Adrenal gland (tissue), 12 donors: ENCODE measurements around the gene ZNF611. TPM values are rescaled to one million over a fixed set of nuclear protein-coding genes. Genes with fewer than 3 reads are reported as not detected.

Experiments used
- DNase-seq, 7 donors: peaks; one replicate each; pipeline ENCODE4 v3.0.0-alpha.2; 2019 to 2020
- H3K27ac ChIP-seq, 5 donors: fragments of 200-600 bp; sonication (generic) in 4 of 5; 1 replicate in 3 of 5; 2 replicates in 2 of 5; pipeline versions ENCODE4 v1.5.1 to v1.8.0; 2016 to 2020; ENCODE audit warnings: mild to moderate bottlenecking in 1 of 5
- H3K27me3 ChIP-seq: fragments of 200-600 bp; 2 replicates; pipeline ENCODE4 v1.8.0; 2021
- H3K36me3 ChIP-seq, 2 donors: fragments of 200-600 bp; replicated peaks in 1 of 2; 1 replicate in 1 of 2; 2 replicates in 1 of 2; pipeline versions ENCODE4 v1.5.1 to v1.8.0; 2018 to 2022
- H3K4me1 ChIP-seq, 2 donors: fragments of 200-600 bp; replicated peaks in 1 of 2; 1 replicate in 1 of 2; 2 replicates in 1 of 2; pipeline versions ENCODE4 v1.5.1 to v1.8.0; 2018 to 2021
- H3K4me3 ChIP-seq, 4 donors: fragments of 200-600 bp; sonication (generic) in 3 of 4; one replicate each; pipeline ENCODE4 v1.5.1; 2016 to 2018
- H3K9me3 ChIP-seq, 3 donors: fragments of 200-600 bp; sonication (generic) in 1 of 3; replicated peaks in 1 of 3; 1 replicate in 2 of 3; 2 replicates in 1 of 3; pipeline versions ENCODE4 v1.5.1 to v1.8.0; 2016 to 2021
- CTCF ChIP-seq, 6 experiments: fragments of 450-650 bp in 4 of 6; fragments of 200-600 bp in 2 of 6; sonication (generic) in 1 of 6; IDR thresholded peaks; 1 replicate in 5 of 6; 2 replicates in 1 of 6; pipeline versions ENCODE4 v1.5.1 to v1.8.0; 2016 to 2021; ENCODE audit warnings: antibody characterized with exemption in 6 of 6, mild to moderate bottlenecking in 2 of 6, moderate library complexity in 1 of 6
- POLR2A ChIP-seq, 2 donors: fragments of 450-650 bp; IDR thresholded peaks; one replicate each; pipeline ENCODE4 v1.6.1; 2017; ENCODE audit warnings: antibody characterized with exemption in 2 of 2, mild to moderate bottlenecking in 2 of 2, moderate library complexity in 1 of 2
- WGBS, 4 donors: extraction: QIAGEN DNeasy Blood & Tissue Kit in 2 of 4; methylation state at CpG; one replicate each; pipeline versions ENCODE4 v1.1.5 to v1.1.7; 2013 to 2017; 5-methylcytosine and 5-hydroxymethylcytosine counted together
- intact Hi-C, 2 donors: fragments of 100-400 bp; cut with DNase I; formaldehyde crosslinking; loops; one replicate each; pipeline versions ENCODE4 v1.14.1 to v1.15.0; 2022 to 2023
- polyA plus RNA-seq, 3 donors: library from polyadenylated mRNA; stranded (reverse); fragments of 200-250 nt in 2 of 3; fragments of 350-450 nt in 1 of 3; fragmentation: Illumina TruSeq in 1 of 3; extraction: RNeasy Lipid Tissue Mini Kit (QIAGEN cat#74804) in 1 of 3; gene quantifications; one replicate each; pipeline ENCODE4 v1.2.3, GENCODE V29; 2013 to 2014
- total RNA-seq, 9 donors: library from RNA; depleted of rRNA in 4 of 9; stranded (reverse); fragments of >200 nt in 4 of 9; fragments of 120-200 nt in 1 of 9; fragmentation: NEBNext Ultra II Directional in 1 of 9; extraction: Animal tissue kit (Norgen Biotek cat#: 25700) in 1 of 9; gene quantifications; one replicate each; pipeline versions ENCODE4 v1.1.0 to v1.2.4, GENCODE V29; 2013 to 2023
- donor health status: healthy with polysubstance abuse.
- donor health status: Bipolar disorder and iron deficiency.
- donor health status: DM: yes; HTN: yes; CAD: no.
- donor health status: DM: no; HTN: no; CAD: no.
- donor health status: DM: no; HTN: no; CAD: no.
- donor health status: DM: yes; HTN: yes; CAD: no.

The ZNF611 gene
- total and polyA plus RNA-seq, 12 donors: 3.8 to 21.8 (median 11.7) TPM

GRCh38 chr19:52662631-52663030 is 72.2 kb downstream of the ZNF611 start:
- Histone ChIP-seq H3K36me3 (peaks cover 0 to 10% of the 10 kb centered on the region in 2 donors), H3K27me3 (no peaks in the 10 kb centered on the region), H3K27ac (no peak overlapping the region), H3K9me3 (no peaks in the 10 kb centered on the region), H3K4me3 (no peak overlapping the region), H3K4me1 (no peaks in the 10 kb centered on the region)
- no peak for TF ChIP-seq CTCF (IDR thresholded peaks at IDR 0.05)
- DNase-seq: no peak
- 68 to 96% (median 88%) methylated on average over 2 to 3 of the region's 3 CpGs for WGBS, 4 donors
- intact Hi-C loops: no loop called here

- no peaks in the 10 kb centered on the region for H3K4me1 ChIP-seq
- WGBS, 4 donors: 81 to 95% (median 90%) methylated on average over 3 of the region's 3 CpGs
Measured at GRCh38 chr19:52660981-52661380, 73.9 kb downstream of the ZNF611 start.

GRCh38 chr19:52659013-52659412 is 75.8 kb downstream of the ZNF611 start:
- Histone ChIP-seq H3K4me3 (no peak overlapping the region), H3K27ac (no peak overlapping the region), H3K4me1 (no peaks in the 10 kb centered on the region), H3K36me3 (peaks cover 0 to 19% of the 10 kb centered on the region in 2 donors), H3K9me3 (no peaks in the 10 kb centered on the region), H3K27me3 (no peaks in the 10 kb centered on the region)
- intact Hi-C loops: no loop called here
- TF ChIP-seq CTCF (IDR thresholded peaks at IDR 0.05) (no peak), POLR2A (IDR thresholded peaks at IDR 0.05) (no peak)
- DNase-seq: no peak
- 77 to 87% (median 84%) methylated on average over 11 to 14 of the region's 14 CpGs for WGBS, 4 donors

More at GRCh38 chr19:52660981-52661380, 73.9 kb downstream of the ZNF611 start:
- Histone ChIP-seq H3K36me3 (peaks cover 0 to 10% of the 10 kb centered on the region in 2 donors), H3K27ac (no peak overlapping the region), H3K4me3 (no peak overlapping the region), H3K9me3 (no peaks in the 10 kb centered on the region), H3K27me3 (no peaks in the 10 kb centered on the region)
- intact Hi-C loops: no loop called here
- no peak for TF ChIP-seq CTCF (IDR thresholded peaks at IDR 0.05)
- no peak for TF ChIP-seq POLR2A (IDR thresholded peaks at IDR 0.05)
- no peak for DNase-seq

- DNase-seq: no peak
- intact Hi-C loops: no loop called here
- Histone ChIP-seq H3K4me3 (no peak overlapping the region), H3K36me3 (peaks cover 0 to 23% of the 10 kb centered on the region in 2 donors), H3K27ac (no peak overlapping the region), H3K27me3 (no peaks in the 10 kb centered on the region), H3K4me1 (no peaks in the 10 kb centered on the region), H3K9me3 (no peaks in the 10 kb centered on the region)
- 83 to 94% (median 90%) methylated on average over 5 of the region's 5 CpGs for WGBS, 4 donors
- TF ChIP-seq POLR2A (IDR thresholded peaks at IDR 0.05): no peak
- no peak for TF ChIP-seq CTCF (IDR thresholded peaks at IDR 0.05)
Measured at GRCh38 chr19:52658595-52658994, 76.2 kb downstream of the ZNF611 start.
